Fibroblast of the aortic adventitia (primary cell): ENCODE results near the gene NOLC1. TPM values are rescaled to one million over a fixed set of nuclear protein-coding genes. Genes with fewer than 3 reads are reported as not detected.

Source experiments
- DNase-seq: peaks from one replicate; pipeline ENCODE4 v3.0.0-alpha.2; 2010; ENCODE audit warnings: low read depth
- H3K4me3 ChIP-seq: 2 replicates; pipeline ENCODE4 v1.5.1; 2011; ENCODE audit warnings: low read depth, mild to moderate bottlenecking, control low read depth, low read length, moderate library complexity
- total RNA-seq: library from RNA; depleted of rRNA; stranded (reverse); fragments of >200 nt; gene quantifications from 2 replicates; pipeline ENCODE4 v1.2.3, GENCODE V29; 2012; ENCODE audit warnings: low replicate concordance
- TF ChIP-seq, protein P1 (sequence below): IDR thresholded peaks from 2 replicates; pipeline ENCODE4 v1.5.1; 2011; ENCODE audit warnings: mild to moderate bottlenecking, low read length, control low read depth, inconsistent platforms; ENCODE audit not compliant: insufficient read depth

The NOLC1 gene
- total RNA-seq, 1 donor: 45.3 TPM

GRCh38 chr10:102154466-102155116 is 2.4 kb downstream of the NOLC1 start:
- no peak overlapping the region for H3K4me3 ChIP-seq
- TF ChIP-seq, protein P1, sequence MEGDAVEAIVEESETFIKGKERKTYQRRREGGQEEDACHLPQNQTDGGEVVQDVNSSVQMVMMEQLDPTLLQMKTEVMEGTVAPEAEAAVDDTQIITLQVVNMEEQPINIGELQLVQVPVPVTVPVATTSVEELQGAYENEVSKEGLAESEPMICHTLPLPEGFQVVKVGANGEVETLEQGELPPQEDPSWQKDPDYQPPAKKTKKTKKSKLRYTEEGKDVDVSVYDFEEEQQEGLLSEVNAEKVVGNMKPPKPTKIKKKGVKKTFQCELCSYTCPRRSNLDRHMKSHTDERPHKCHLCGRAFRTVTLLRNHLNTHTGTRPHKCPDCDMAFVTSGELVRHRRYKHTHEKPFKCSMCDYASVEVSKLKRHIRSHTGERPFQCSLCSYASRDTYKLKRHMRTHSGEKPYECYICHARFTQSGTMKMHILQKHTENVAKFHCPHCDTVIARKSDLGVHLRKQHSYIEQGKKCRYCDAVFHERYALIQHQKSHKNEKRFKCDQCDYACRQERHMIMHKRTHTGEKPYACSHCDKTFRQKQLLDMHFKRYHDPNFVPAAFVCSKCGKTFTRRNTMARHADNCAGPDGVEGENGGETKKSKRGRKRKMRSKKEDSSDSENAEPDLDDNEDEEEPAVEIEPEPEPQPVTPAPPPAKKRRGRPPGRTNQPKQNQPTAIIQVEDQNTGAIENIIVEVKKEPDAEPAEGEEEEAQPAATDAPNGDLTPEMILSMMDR: no peak
- no peak for DNase-seq

DNA sequence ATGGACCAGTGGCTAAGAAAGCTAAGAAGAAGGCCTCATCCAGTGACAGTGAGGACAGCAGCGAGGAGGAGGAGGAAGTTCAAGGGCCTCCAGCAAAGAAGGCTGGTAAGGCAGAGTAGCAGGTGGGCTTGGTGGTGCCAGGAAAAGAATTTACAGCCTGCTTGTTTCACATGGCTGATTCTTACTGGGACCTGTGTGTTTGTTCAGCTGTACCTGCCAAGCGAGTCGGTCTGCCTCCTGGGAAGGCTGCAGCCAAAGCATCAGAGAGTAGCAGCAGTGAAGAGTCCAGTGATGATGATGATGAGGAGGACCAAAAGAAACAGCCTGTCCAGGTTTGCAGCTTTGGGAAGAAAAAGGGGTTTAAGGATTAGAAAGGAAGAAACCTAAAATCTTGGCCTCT is 5.0 kb downstream of the NOLC1 start:
- TF ChIP-seq, protein P1: no peak
- DNase-seq: no peak
- H3K4me3 ChIP-seq: no peak overlapping the region

- no peak overlapping the region for H3K4me3 ChIP-seq
- TF ChIP-seq, protein P1: no peak
- no peak for DNase-seq
These were observed 6.9 kb downstream of the NOLC1 start for GRCh38 chr10:102159051-102159597.

GRCh38 chr10:102159831-102160230 is 7.6 kb downstream of the NOLC1 start:
- TF ChIP-seq, protein P1: no peak
- DNase-seq: no peak
- no peak overlapping the region for H3K4me3 ChIP-seq

DNA sequence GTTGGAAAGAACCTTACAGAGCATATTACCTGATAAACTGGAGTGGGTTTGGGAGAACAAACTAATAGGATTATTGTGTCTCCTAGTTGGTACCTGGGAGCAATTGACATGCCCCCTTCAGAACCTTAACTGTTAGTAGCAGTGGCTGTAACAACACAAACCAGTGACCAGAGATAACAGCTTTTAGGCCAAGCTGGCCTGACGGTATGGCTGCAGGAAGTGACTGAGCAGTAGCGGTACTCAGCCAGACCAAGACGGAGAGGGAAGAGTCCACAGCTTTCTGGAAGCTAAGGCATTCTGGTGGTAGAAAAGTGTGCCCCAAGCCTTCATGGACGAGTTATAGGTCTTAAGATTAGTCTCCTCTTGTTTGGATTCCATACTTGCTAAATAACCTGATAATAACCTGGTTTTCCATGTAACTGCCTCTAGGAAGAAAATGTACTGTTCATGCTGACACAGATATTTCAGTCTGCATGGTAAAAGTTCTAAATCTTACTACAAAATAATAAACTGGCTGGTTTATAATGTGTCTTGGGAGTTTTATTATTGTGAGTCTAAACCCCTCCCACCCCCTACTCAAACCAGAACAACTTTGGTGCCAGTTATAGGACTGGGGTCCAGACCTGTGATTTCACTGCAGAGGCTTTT is 11.3 kb downstream of the NOLC1 start:
- TF ChIP-seq, protein P1: no peak
- no peak for DNase-seq
- no peak overlapping the region for H3K4me3 ChIP-seq

GRCh38 chr10:102167861-102168260 is 15.7 kb downstream of the NOLC1 start:
- peak; percentile 73 for DNase-seq
- TF ChIP-seq, protein P1: no peak

More at GRCh38 chr10:102167861-102168260, 15.7 kb downstream of the NOLC1 start:
- H3K4me3 ChIP-seq: no peak overlapping the region
